GM23338 (cell line): ENCODE results near the gene PMVK.

Experiments
- CREB1 ChIP-seq: fragments of 250-450 bp; sonication (Bioruptor Pico); IDR thresholded peaks from 2 replicates; pipeline ENCODE4 v1.5.0; 2020; ENCODE audit warnings: low read depth, mild to moderate bottlenecking, moderate library complexity
- CTCF ChIP-seq, 2 experiments: fragments of 200-600 bp in 1 of 2; sonication (generic) in 1 of 2; conservative IDR thresholded peaks; 2 replicates each; pipeline versions ENCODE4 v1.5.1 to v1.6.1; 2016 to 2017; ENCODE audit warnings: antibody characterized with exemption in 2 of 2, low read depth in 2 of 2, mild to moderate bottlenecking in 2 of 2, moderate library complexity in 1 of 2
- ETS1 ChIP-seq: IDR thresholded peaks from 2 replicates; pipeline ENCODE4 v1.6.1; 2016; ENCODE audit warnings: antibody characterized with exemption
- EZH2 ChIP-seq: fragments of 200-600 bp; sonication (generic); IDR thresholded peaks from one replicate; pipeline ENCODE4 v1.8.0; 2017; ENCODE audit warnings: antibody characterized with exemption, mild to moderate bottlenecking, low read depth; ENCODE audit not compliant: unreplicated experiment
- EZH2phosphoT487 ChIP-seq: fragments of 200-600 bp; sonication (generic); IDR thresholded peaks from one replicate; pipeline ENCODE4 v1.8.1; 2018; ENCODE audit warnings: antibody characterized with exemption; ENCODE audit not compliant: unreplicated experiment
- JUNB ChIP-seq: IDR thresholded peaks from one replicate; pipeline ENCODE4 v1.6.1; 2016; ENCODE audit warnings: antibody characterized with exemption; ENCODE audit not compliant: unreplicated experiment
- NANOG ChIP-seq: IDR thresholded peaks from 2 replicates; pipeline ENCODE4 v1.6.1; 2016; ENCODE audit warnings: antibody characterized with exemption, borderline replicate concordance
- POLR2AphosphoS5 ChIP-seq: IDR thresholded peaks from 2 replicates; pipeline ENCODE4 v1.6.1; 2016; ENCODE audit warnings: antibody characterized with exemption, low read depth
- REST ChIP-seq: IDR thresholded peaks from one replicate; pipeline ENCODE4 v1.6.1; 2018; ENCODE audit warnings: antibody characterized with exemption; ENCODE audit not compliant: unreplicated experiment
- STAT1 ChIP-seq: IDR thresholded peaks from one replicate; pipeline ENCODE4 v1.6.1; 2016; ENCODE audit warnings: antibody characterized with exemption; ENCODE audit not compliant: unreplicated experiment
- ZNF114 ChIP-seq: fragments of 250-450 bp; sonication (Bioruptor Pico); IDR thresholded peaks from 2 replicates; pipeline ENCODE4 v1.5.0; 2020; ENCODE audit warnings: mild to moderate bottlenecking, moderate library complexity
- ZNF331 ChIP-seq: fragments of 250-450 bp; sonication (Bioruptor Pico); IDR thresholded peaks from 2 replicates; pipeline ENCODE4 v1.5.0; 2020; ENCODE audit warnings: low read depth, mild to moderate bottlenecking, moderate library complexity
- ZNF462 ChIP-seq: fragments of 250-450 bp; sonication (Bioruptor Pico); IDR thresholded peaks from 2 replicates; pipeline ENCODE4 v1.5.0; 2020; ENCODE audit warnings: mild to moderate bottlenecking, moderate library complexity

- TF ChIP-seq CTCF (conservative IDR thresholded peaks at IDR 0.05; ENCODE audit: low read depth in 2 of 2) (no peak), REST (no peak), EZH2 (no peak), EZH2phosphoT487 (no peak), POLR2AphosphoS5 (no peak), ZNF331 (no peak), NANOG (no peak), CREB1 (CRISPR knock-in tag) (no peak), JUNB (no peak), ZNF462 (CRISPR knock-in tag) (no peak), ZNF114 (no peak), ETS1 (no peak), STAT1 (no peak)
These were observed 34.9 kb downstream of the PMVK start for GRCh38 chr1:154901591-154901990.
